ENCODE data around the gene EFNA5. TPM values are rescaled to one million over a fixed set of nuclear protein-coding genes. Genes with fewer than 3 reads are reported as not detected.
A peak's percentile ranks its signal among the peaks of the same experiment; 100 is the strongest.

EFNA5 gene
- total RNA-seq, 2 donors from 2014 or later: not detected

- Mint-ChIP-seq H3K9me3 (no peaks in the 10 kb centered on the region), H3K4me1 (no peaks in the 10 kb centered on the region), H3K27me3 (peaks cover 28% of the 10 kb centered on the region), H3K27ac (no peak overlapping the region), H3K4me3 (no peak overlapping the region), H3K36me3 (ENCODE audit: low read depth) (no peaks in the 10 kb centered on the region)
- no peak for ATAC-seq (replicated peaks)
Measured at GRCh38 chr5:107682533-107682932, 11.8 kb upstream of the EFNA5 start.

- no peaks in the 10 kb centered on the region for H3K4me1 Mint-ChIP-seq
- no peak for ATAC-seq (replicated peaks)
- no peaks in the 10 kb centered on the region for H3K9me3 Mint-ChIP-seq
- peaks cover 33% of the 10 kb centered on the region for H3K27me3 Mint-ChIP-seq
- H3K27ac Mint-ChIP-seq: no peak overlapping the region
- H3K4me3 Mint-ChIP-seq: no peak overlapping the region
- no peaks in the 10 kb centered on the region for H3K36me3 Mint-ChIP-seq (ENCODE audit: low read depth)
Measured at GRCh38 chr5:107680799-107681198, 10.1 kb upstream of the EFNA5 start.

GRCh38 chr5:107680099-107680498 lies 9.4 kb upstream of the EFNA5 start:
- no peaks in the 10 kb centered on the region for H3K36me3 Mint-ChIP-seq (ENCODE audit: low read depth)
- H3K4me3 Mint-ChIP-seq: no peak overlapping the region
- no peaks in the 10 kb centered on the region for H3K4me1 Mint-ChIP-seq
- no peak for ATAC-seq (replicated peaks)
- H3K9me3 Mint-ChIP-seq: no peaks in the 10 kb centered on the region
- peaks cover 36% of the 10 kb centered on the region for H3K27me3 Mint-ChIP-seq
- no peak overlapping the region for H3K27ac Mint-ChIP-seq

GRCh38 chr5:107676702-107677101 lies 6.0 kb upstream of the EFNA5 start:
- peaks cover 46% of the 10 kb centered on the region for H3K27me3 Mint-ChIP-seq
- peaks cover 5% of the 10 kb centered on the region for H3K4me1 Mint-ChIP-seq
- H3K27ac Mint-ChIP-seq: no peak overlapping the region
- no peak overlapping the region for H3K4me3 Mint-ChIP-seq
- no peak for ATAC-seq (replicated peaks)
- no peaks in the 10 kb centered on the region for H3K9me3 Mint-ChIP-seq
- no peaks in the 10 kb centered on the region for H3K36me3 Mint-ChIP-seq (ENCODE audit: low read depth)

- H3K9me3 Mint-ChIP-seq: no peaks in the 10 kb centered on the region
- peaks cover 5% of the 10 kb centered on the region for H3K4me1 Mint-ChIP-seq
- H3K27me3 Mint-ChIP-seq: peaks cover 47% of the 10 kb centered on the region
- no peaks in the 10 kb centered on the region for H3K36me3 Mint-ChIP-seq (ENCODE audit: low read depth)
- H3K27ac Mint-ChIP-seq: no peak overlapping the region
- no peak for ATAC-seq (replicated peaks)
- no peak overlapping the region for H3K4me3 Mint-ChIP-seq
Measured at GRCh38 chr5:107675201-107675600, 4.5 kb upstream of the EFNA5 start.

GRCh38 chr5:107674655-107675054 lies 3.9 kb upstream of the EFNA5 start:
- no peaks in the 10 kb centered on the region for H3K36me3 Mint-ChIP-seq (ENCODE audit: low read depth)
- H3K9me3 Mint-ChIP-seq: no peaks in the 10 kb centered on the region
- peaks cover 5% of the 10 kb centered on the region for H3K4me1 Mint-ChIP-seq

GRCh38 chr5:107673368-107674136 lies 2.8 kb upstream of the EFNA5 start:
- peak; percentile 81 for ATAC-seq (replicated peaks)
- H3K4me1 Mint-ChIP-seq: peaks cover 5% of the 10 kb centered on the region
- peak overlapping the region; percentile 65 for H3K4me3 Mint-ChIP-seq
- H3K36me3 Mint-ChIP-seq (ENCODE audit: low read depth): no peaks in the 10 kb centered on the region
- H3K27me3 Mint-ChIP-seq: peaks cover 53% of the 10 kb centered on the region
- no peak overlapping the region for H3K27ac Mint-ChIP-seq
- no peaks in the 10 kb centered on the region for H3K9me3 Mint-ChIP-seq

More at GRCh38 chr5:107674655-107675054, 3.9 kb upstream of the EFNA5 start:
- peaks cover 47% of the 10 kb centered on the region for H3K27me3 Mint-ChIP-seq
- no peak overlapping the region for H3K27ac Mint-ChIP-seq
- no peak overlapping the region for H3K4me3 Mint-ChIP-seq
- no peak for ATAC-seq (replicated peaks)

GRCh38 chr5:107673039-107673367 lies 2.3 kb upstream of the EFNA5 start:
- no peak for ATAC-seq (replicated peaks)
- Mint-ChIP-seq H3K4me3 (peak overlapping the region; percentile 65), H3K27me3 (peaks cover 59% of the 10 kb centered on the region), H3K36me3 (ENCODE audit: low read depth) (no peaks in the 10 kb centered on the region), H3K4me1 (peaks cover 5% of the 10 kb centered on the region), H3K9me3 (no peaks in the 10 kb centered on the region), H3K27ac (no peak overlapping the region)

- no peak for ATAC-seq (replicated peaks)
- Mint-ChIP-seq H3K27me3 (peaks cover 60% of the 10 kb centered on the region), H3K27ac (no peak overlapping the region), H3K9me3 (no peaks in the 10 kb centered on the region), H3K4me3 (peak overlapping the region; percentile 65), H3K4me1 (peaks cover 5% of the 10 kb centered on the region), H3K36me3 (ENCODE audit: low read depth) (no peaks in the 10 kb centered on the region)
Measured at GRCh38 chr5:107672211-107673038, 1.7 kb upstream of the EFNA5 start.

- H3K4me3 Mint-ChIP-seq: peak overlapping the region; percentile 65
- no peaks in the 10 kb centered on the region for H3K36me3 Mint-ChIP-seq (ENCODE audit: low read depth)
- H3K27ac Mint-ChIP-seq: no peak overlapping the region
- ATAC-seq (replicated peaks): no peak
- H3K9me3 Mint-ChIP-seq: no peaks in the 10 kb centered on the region
- H3K27me3 Mint-ChIP-seq: peaks cover 56% of the 10 kb centered on the region
- peaks cover 5% of the 10 kb centered on the region for H3K4me1 Mint-ChIP-seq
Measured at GRCh38 chr5:107671742-107672210, 1.0 kb upstream of the EFNA5 start.

- H3K4me1 Mint-ChIP-seq: peaks cover 5% of the 10 kb centered on the region
- H3K27ac Mint-ChIP-seq: no peak overlapping the region
- H3K27me3 Mint-ChIP-seq: peaks cover 54% of the 10 kb centered on the region
- H3K4me3 Mint-ChIP-seq: peak overlapping the region; percentile 65
- no peaks in the 10 kb centered on the region for H3K9me3 Mint-ChIP-seq
- H3K36me3 Mint-ChIP-seq (ENCODE audit: low read depth): no peaks in the 10 kb centered on the region
- ATAC-seq (replicated peaks): no peak
Measured at GRCh38 chr5:107670087-107670931, 428 bp downstream of the EFNA5 start.

GRCh38 chr5:107669096-107670031 lies 1.4 kb downstream of the EFNA5 start:
- Mint-ChIP-seq H3K27me3 (peaks cover 44% of the 10 kb centered on the region), H3K9me3 (no peaks in the 10 kb centered on the region), H3K4me3 (no peak overlapping the region), H3K27ac (no peak overlapping the region), H3K4me1 (peaks cover 5% of the 10 kb centered on the region), H3K36me3 (ENCODE audit: low read depth) (no peaks in the 10 kb centered on the region)
- ATAC-seq (replicated peaks): no peak

- H3K9me3 Mint-ChIP-seq: no peaks in the 10 kb centered on the region
- H3K4me3 Mint-ChIP-seq: no peak overlapping the region
- H3K4me1 Mint-ChIP-seq: peaks cover under 1% of the 10 kb centered on the region
- no peak for ATAC-seq (replicated peaks)
- H3K27me3 Mint-ChIP-seq: peaks cover 35% of the 10 kb centered on the region
- no peak overlapping the region for H3K27ac Mint-ChIP-seq
- no peaks in the 10 kb centered on the region for H3K36me3 Mint-ChIP-seq (ENCODE audit: low read depth)
Measured at GRCh38 chr5:107668154-107669095, 2.3 kb downstream of the EFNA5 start.
